ENCODE measurements around the gene HMGB1.

HMGB1 gene

DNA sequence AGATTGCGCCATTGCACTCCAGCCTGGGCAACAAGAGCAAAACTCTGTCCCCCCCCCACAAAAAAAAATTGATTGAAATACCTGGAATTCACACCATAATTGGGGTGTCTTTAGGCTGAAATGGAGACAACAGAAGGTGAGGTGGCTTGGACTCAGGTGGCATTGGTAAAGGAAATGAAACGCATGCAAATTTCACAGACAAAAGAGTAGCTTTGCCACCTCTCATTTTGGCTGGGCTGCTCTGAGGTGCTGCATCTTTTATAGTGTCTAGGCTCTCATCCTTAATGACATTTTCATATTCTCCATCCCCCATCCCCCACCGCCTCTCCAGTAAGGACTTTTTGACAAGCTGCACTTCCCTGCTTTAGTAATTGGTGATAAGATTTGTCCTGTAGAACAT, 36.5 kb downstream of the HMGB1 start:
- no peak for DNase-seq

DNA sequence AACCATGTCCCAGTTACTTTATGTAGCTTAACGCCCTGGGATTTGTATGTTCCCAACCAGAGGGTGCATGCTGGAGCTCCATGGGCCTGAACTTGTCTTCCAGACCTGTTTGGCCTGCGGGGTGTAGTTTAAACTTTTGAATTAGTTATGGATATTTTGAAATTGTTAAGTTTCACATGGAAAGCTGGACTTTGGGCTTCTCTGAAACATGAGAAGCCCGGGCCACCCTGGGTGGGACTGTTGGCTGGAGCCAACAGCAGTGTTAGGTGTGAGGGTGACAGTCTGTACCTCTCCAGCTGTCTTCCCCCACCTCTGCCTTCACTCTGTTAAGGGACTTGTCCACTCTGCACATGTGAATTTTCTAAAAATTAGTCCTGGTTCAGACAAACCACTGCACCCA, 41.8 kb downstream of the HMGB1 start:
- no peak for DNase-seq

GRCh38 chr13:30422054-30422839, 43.5 kb downstream of the HMGB1 start, which contains the start of gene UBE2L5:
UBE2L5 (plus strand) TSS chr13:30422493; CDS start chr13:30427991, 5,498 bp downstream.
- no peak for DNase-seq

- no peak for DNase-seq
These were observed 44.4 kb downstream of the HMGB1 start for GRCh38 chr13:30421093-30422053.

DNA sequence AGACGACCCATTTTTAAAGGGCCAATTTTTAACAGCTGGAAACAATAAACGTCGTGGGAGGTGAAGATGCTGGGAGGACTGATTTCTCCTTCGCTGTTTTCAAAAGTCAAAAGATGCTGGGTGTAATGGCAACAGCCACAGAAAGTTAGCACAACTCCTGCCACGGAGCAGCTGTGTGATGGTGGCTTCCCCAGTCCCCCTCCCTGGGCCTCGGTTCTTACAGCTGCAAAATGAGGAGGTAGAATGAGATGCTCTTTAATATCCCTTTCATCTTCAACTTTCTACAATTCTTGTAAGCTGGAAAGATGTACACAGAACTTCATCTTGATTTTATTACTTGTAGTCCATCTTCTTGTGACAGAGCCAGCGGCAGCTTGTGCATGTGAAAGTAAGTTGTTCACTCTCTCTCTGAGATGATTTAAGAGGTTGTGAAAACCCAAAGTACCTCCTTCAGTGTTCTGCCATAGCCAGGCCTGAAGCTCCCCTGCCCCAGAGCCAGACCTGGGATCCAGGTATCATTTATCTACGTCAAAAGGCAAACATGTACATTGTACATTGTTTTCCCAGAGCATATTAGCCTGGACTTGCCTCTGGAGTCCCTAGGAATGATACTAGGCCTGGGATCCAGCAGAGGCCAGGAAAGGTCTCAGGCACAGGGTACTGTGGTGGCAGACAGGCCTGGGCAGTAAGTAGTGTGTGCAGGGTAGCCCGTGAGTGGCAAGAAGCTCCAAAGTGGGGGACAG, 46.8 kb downstream of the HMGB1 start:
- no peak for DNase-seq

- no peak for DNase-seq
These were observed 47.5 kb downstream of the HMGB1 start for GRCh38 chr13:30418075-30418716.

DNA sequence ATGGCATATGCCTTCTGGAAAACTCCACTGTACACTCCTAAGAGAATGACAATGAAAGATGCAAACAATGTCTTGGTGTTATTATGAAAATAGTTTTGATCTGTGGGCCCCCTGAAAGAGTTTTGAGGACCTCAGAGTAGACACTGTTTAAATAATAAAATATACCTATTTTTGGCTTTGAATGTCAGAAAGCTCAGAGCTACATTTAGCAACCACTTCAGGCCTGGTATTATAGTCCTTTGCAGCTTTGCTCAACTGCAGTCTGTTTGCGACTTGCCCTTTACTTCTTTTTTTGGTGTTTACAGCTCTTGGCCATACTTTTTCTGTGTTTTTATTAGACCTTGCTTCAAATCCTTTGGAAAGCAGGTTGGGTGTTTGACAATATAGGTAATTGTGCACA, 49.3 kb downstream of the HMGB1 start:
- DNase-seq: no peak

DNA sequence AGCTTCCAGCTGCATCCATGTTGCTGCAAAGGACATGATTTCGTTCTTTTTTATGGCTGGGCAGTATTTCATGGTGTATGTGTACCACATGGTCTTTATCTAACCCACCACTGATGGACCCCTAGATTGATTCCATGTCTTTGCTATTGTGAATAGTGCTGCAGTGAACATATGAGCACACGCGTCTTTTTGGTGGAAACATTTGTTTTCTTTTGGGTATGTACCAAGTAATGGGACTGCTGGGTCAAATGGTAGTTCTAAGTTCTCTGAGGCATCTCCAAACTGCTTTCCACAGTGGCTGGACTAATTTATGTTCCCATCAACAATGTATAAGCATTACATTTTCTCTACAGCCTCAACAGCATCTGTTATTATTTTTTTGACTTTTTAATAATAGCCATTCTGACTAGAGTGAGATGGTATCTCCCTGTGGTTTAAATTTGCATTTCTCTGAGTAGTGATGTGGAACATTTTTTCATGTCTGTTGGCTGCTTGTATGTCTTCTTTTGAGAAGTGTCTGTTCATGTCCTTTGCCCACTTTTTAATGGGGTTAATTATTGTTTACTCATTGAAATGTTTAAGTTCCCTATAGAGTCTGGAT, 50.2 kb downstream of the HMGB1 start:
- DNase-seq: no peak

DNA sequence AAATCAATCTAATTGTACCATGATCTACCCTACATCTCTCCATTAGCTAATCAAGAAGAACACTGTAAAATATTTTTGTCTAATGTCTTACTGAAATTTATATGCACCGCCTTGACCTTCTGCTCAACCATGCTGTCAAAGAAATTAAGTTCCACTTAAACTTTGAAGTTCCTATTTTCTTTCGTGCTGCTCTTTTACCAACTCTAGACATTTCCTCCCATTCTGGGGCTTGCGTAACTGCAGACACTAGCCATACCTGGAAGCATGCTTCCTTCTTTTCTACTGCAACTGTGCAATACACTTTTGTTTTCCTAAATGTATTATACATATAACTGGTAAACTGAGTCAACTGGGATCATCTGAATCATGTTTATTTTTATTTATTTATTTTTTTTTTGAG, 51.9 kb downstream of the HMGB1 start:
- no peak for DNase-seq

- DNase-seq: no peak
These were observed 53.4 kb downstream of the HMGB1 start for GRCh38 chr13:30412346-30412745.

GRCh38 chr13:30410705-30411125, 55.0 kb downstream of the HMGB1 start:
- no peak for DNase-seq

DNA sequence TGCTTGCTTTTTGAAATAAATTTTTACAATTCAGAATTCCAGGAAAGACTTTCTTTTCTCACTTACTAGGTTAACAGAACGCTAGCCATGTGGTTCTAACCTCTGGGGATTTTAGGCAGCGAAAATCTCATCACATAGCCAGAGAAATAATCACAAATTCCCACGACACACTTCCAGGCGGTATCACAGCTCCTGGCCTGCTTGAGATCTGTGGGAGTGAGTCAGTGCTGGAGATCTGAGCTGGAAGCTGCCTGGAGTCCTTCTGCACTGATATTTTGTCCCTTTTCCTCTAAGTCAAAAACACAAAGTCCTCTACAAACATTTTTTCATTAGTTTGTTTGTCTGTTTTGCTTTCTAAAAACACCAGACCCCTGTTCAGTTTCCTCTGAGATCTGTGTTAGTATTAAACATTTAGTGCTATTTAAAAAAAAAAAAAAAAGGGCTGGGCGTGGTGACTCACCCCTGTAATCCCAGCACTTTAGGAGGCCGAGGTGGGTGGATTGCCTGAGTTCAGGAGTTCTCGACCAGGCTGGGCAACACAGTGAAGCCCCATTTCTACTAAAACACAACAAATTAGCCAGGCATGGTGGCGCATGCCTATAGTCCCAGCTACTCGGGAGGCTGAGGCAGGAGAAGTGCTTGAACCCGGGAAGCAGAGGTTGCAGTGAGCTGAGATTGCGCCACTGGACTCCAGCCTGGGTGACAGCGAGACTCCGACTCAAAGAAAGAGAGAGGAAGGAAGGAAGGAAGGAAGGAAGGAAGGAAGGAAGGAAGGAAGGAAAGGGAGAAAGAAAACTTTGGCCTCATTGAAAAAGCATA, 55.6 kb downstream of the HMGB1 start:
- DNase-seq: no peak

GRCh38 chr13:30408319-30409101, 57.2 kb downstream of the HMGB1 start:
- DNase-seq: peak; percentile 90

DNA sequence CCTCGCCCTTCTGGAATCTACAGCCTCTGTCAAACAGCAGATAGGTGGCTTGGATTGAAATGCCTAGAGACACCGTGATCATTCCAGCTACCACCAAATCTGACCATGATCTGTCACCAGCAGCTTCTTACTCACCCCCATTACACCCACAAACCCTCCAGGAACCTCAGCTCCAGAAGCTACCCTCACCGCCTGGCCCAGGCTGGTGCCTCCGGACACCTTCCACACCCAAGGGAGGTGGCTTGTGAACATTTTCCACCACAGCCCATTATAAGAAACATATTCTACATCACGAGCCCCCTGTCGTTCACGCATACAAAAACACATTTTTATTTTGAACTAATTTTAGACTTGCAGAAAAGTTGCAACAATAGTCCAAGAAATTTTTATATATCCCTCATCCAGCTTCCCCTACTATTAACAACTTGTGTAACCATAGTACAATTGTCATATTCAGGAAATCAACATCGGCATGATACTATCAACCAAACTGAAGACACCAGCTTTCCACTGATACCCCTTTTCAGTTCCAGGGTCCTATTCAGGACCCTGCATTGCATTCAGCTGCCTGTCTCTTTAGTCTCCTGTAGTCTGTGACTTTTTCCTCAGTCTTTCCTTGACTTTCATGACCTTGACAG, 58.8 kb downstream of the HMGB1 start:
- no peak for DNase-seq

Data from activated T-cell treated with anti-CD3 and anti-CD28 coated beads for 4 hours (primary cell).